PFSK-1 (cell line): ENCODE data around the gene SATL1.

Experiments used
- TAF1 ChIP-seq: IDR thresholded peaks from 2 replicates; pipeline ENCODE4 v1.6.1; 2012; ENCODE audit warnings: low read length, control low read depth, borderline replicate concordance; ENCODE audit not compliant: insufficient read depth
- TF ChIP-seq, protein P1 (sequence below), 2 experiments: IDR thresholded peaks; 2 replicates each; pipeline versions ENCODE4 v1.6.1 to v1.8.0; 2011 to 2012; ENCODE audit warnings: low read depth in 2 of 2, low read length in 2 of 2, control low read depth in 1 of 2, inconsistent platforms in 1 of 2, mild to moderate bottlenecking in 1 of 2, moderate library complexity in 1 of 2; ENCODE audit not compliant: insufficient read depth in 1 of 2

DNA sequence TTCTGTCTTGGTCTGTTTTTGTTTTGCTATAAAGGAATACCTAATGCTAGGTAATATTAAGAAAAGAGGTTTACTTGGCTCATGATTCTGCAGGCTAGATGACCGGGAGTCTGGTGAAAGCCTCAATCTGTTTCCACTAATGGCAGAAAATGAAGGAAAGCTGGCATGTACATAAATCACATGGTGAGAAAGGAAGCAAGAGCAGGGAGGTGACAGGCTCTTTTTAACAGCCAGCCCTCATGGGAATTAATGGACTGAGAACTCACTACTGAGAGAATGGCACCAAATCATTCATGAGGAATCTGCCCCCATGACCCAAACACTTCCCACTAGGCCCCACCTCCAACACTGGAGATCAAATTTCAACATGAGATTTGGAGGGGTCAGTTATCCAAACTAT is 27.6 kb downstream of the SATL1 start:
- TF ChIP-seq, protein P1, sequence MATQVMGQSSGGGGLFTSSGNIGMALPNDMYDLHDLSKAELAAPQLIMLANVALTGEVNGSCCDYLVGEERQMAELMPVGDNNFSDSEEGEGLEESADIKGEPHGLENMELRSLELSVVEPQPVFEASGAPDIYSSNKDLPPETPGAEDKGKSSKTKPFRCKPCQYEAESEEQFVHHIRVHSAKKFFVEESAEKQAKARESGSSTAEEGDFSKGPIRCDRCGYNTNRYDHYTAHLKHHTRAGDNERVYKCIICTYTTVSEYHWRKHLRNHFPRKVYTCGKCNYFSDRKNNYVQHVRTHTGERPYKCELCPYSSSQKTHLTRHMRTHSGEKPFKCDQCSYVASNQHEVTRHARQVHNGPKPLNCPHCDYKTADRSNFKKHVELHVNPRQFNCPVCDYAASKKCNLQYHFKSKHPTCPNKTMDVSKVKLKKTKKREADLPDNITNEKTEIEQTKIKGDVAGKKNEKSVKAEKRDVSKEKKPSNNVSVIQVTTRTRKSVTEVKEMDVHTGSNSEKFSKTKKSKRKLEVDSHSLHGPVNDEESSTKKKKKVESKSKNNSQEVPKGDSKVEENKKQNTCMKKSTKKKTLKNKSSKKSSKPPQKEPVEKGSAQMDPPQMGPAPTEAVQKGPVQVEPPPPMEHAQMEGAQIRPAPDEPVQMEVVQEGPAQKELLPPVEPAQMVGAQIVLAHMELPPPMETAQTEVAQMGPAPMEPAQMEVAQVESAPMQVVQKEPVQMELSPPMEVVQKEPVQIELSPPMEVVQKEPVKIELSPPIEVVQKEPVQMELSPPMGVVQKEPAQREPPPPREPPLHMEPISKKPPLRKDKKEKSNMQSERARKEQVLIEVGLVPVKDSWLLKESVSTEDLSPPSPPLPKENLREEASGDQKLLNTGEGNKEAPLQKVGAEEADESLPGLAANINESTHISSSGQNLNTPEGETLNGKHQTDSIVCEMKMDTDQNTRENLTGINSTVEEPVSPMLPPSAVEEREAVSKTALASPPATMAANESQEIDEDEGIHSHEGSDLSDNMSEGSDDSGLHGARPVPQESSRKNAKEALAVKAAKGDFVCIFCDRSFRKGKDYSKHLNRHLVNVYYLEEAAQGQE (IDR thresholded peaks at IDR 0.05; ENCODE audit: insufficient read depth in 1 of 2, low read depth in 2 of 2, low read length in 2 of 2): no peak
- TF ChIP-seq TAF1: no peak
